ENCODE results near the gene GPSM1. TPM values are rescaled to one million over a fixed set of nuclear protein-coding genes. Genes with fewer than 3 reads are reported as not detected.

GPSM1 gene
- total RNA-seq, 2 donors from 2014 or later: 2.3 to 3.4 TPM

DNA sequence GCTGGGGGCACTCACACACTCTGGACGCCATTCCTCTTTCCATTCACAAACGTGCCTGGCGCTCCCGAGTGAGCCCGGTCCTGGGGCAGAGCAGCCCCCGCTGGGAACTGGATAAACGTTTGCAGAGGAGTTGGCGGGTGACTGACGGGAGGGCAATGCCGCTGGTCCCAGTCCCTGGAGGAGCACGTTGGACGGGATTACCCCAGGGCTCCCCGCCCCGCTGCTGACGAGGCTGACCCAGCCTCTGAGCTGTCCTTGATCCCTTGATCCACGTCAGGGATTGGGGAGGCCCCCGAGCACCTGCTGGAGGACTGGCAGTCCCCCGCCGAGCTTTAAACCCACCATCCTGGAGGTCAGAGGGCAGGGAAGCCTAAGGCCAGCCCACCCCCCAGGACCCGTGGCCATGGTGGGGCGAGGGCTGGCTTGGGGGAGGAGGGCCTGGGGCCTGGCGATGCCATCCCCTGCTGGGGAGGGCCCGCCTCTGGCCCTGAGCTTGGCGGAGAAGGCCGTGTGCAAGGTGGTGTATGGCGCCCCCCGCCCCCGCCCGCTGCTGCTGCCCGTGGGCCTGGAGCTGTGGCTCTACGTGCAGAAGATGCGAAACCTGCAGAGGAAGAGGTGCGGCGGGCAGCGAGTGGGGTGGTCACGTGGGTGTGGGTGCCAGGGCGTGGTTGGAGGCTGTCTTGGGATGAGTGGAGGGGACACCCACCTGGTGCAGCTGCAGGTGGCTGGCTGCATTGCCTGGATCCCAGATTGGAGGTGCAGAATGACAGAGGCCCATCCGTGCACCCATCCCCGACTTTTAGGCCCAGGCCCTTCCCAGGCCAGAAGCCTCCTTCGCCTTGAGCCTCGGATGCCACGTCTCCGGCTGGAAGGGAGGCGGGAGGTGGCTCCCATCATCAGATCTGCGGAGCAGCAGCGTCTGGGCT, 4.5 kb downstream of the GPSM1 start:
- Histone ChIP-seq H3K9ac (ENCODE audit: low read depth in 2 of 2, low read length in 2 of 2) (no peak overlapping the region), H3K36me3 (no peaks in the 10 kb centered on the region), H3K4me3 (no peak overlapping the region), H3K27me3 (peaks cover 5% of the 10 kb centered on the region), H3K9me3 (no peaks in the 10 kb centered on the region), H3K4me1 (no peaks in the 10 kb centered on the region), H3K27ac (no peak overlapping the region)
- DNase-seq: no peak
- intact Hi-C loops (cut with DNase I): loop anchor here (10.0 kb wide), 1 partner anchor 303 kb away; no protein-coding TSS in a partner anchor
- TF ChIP-seq, protein P1, sequence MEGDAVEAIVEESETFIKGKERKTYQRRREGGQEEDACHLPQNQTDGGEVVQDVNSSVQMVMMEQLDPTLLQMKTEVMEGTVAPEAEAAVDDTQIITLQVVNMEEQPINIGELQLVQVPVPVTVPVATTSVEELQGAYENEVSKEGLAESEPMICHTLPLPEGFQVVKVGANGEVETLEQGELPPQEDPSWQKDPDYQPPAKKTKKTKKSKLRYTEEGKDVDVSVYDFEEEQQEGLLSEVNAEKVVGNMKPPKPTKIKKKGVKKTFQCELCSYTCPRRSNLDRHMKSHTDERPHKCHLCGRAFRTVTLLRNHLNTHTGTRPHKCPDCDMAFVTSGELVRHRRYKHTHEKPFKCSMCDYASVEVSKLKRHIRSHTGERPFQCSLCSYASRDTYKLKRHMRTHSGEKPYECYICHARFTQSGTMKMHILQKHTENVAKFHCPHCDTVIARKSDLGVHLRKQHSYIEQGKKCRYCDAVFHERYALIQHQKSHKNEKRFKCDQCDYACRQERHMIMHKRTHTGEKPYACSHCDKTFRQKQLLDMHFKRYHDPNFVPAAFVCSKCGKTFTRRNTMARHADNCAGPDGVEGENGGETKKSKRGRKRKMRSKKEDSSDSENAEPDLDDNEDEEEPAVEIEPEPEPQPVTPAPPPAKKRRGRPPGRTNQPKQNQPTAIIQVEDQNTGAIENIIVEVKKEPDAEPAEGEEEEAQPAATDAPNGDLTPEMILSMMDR (IDR thresholded peaks at IDR 0.05): no peak

DNA sequence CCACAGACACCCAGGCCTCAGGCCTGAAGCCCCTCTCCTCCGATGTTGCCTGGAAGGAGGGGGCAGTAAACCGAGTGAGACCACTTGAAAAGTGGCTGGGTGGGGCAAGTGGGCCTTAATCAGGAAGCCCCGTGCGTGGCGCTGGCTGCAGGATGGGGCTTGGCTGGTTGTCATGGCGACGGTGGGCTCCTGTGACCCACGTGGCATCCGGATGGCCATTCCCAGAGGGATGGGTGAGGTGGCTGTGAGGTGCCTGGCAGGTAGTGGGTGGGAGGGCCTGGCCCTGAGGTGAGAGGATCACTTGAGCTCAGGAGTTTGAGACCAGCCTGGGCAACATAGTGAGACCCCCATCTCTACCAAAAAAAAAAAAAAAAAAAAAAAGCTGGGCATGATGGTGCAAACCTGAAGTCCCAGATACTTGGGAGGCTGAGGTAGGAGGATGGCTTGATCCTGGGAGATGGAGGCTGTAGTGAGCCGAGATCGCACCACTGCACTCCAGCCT, 5.2 kb downstream of the GPSM1 start:
- Histone ChIP-seq H3K27me3 (peaks cover 5% of the 10 kb centered on the region), H3K9ac (ENCODE audit: low read depth in 2 of 2, low read length in 2 of 2) (no peak overlapping the region), H3K4me1 (no peaks in the 10 kb centered on the region), H3K27ac (no peak overlapping the region), H3K9me3 (no peaks in the 10 kb centered on the region), H3K4me3 (no peak overlapping the region), H3K36me3 (no peaks in the 10 kb centered on the region)
- intact Hi-C loops (cut with DNase I): loop anchor here (10.0 kb wide), 1 partner anchor 302 kb away; no protein-coding TSS in a partner anchor
- TF ChIP-seq, protein P1 (IDR thresholded peaks at IDR 0.05): no peak
- no peak for DNase-seq

DNA sequence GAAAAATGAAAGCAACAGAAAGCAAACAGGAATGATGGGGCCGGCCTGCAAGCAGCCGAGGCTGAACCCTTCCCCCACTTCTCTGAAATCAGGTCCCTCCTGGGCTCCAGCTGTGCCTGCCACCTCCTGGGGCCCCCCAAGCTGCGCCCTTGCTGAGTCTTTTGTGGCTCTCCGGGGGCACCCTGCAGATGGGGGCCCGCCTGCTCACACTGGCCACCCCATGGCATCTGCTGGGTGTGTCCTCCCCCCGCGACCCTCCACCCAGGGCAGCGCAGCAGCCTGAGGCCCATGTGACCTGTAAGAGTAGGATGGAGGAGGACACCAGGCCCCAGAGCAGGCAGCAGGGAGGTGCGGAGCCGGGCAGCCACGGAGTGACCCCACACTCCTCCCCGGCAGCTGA, 5.7 kb downstream of the GPSM1 start:
- Histone ChIP-seq H3K9ac (ENCODE audit: low read depth in 2 of 2, low read length in 2 of 2) (no peak overlapping the region), H3K4me3 (no peak overlapping the region), H3K27me3 (peaks cover 1% of the 10 kb centered on the region), H3K36me3 (no peaks in the 10 kb centered on the region), H3K27ac (no peak overlapping the region), H3K4me1 (no peaks in the 10 kb centered on the region), H3K9me3 (no peaks in the 10 kb centered on the region)
- TF ChIP-seq, protein P1 (IDR thresholded peaks at IDR 0.05): no peak
- no peak for DNase-seq
- intact Hi-C loops (cut with DNase I): loop anchor here (10.0 kb wide), 1 partner anchor 302 kb away; no protein-coding TSS in a partner anchor

DNA sequence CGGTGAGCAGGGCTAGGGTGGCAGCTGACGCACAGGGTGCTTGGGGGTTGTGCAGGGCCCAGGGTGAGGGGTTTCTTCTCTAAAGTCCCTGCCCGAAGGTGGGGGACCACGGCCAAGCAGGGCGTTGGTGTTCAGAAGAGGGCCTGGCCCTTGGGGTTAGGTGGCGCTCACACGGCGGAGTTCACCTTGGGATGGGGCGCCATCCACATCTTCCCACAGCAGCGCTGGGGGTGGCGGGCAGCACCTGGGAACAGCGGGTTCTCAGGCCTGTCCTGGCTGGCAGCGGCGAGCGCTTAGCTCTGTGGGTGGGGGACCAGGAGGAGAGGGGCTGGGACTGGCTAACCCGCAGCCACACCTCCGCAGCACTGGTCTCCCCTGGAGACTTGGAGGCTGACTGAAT, 6.1 kb downstream of the GPSM1 start:
- H3K4me3 ChIP-seq: no peak overlapping the region
- H3K4me1 ChIP-seq: no peaks in the 10 kb centered on the region
- H3K36me3 ChIP-seq: no peaks in the 10 kb centered on the region
- intact Hi-C loops (cut with DNase I): loop anchor here (10.0 kb wide), 1 partner anchor 301 kb away; no protein-coding TSS in a partner anchor
- no peaks in the 10 kb centered on the region for H3K9me3 ChIP-seq
- TF ChIP-seq, protein P1 (IDR thresholded peaks at IDR 0.05): no peak
- no peak overlapping the region for H3K9ac ChIP-seq (ENCODE audit: low read depth in 2 of 2, low read length in 2 of 2)
- no peak overlapping the region for H3K27ac ChIP-seq
- no peaks in the 10 kb centered on the region for H3K27me3 ChIP-seq
- no peak for DNase-seq

DNA sequence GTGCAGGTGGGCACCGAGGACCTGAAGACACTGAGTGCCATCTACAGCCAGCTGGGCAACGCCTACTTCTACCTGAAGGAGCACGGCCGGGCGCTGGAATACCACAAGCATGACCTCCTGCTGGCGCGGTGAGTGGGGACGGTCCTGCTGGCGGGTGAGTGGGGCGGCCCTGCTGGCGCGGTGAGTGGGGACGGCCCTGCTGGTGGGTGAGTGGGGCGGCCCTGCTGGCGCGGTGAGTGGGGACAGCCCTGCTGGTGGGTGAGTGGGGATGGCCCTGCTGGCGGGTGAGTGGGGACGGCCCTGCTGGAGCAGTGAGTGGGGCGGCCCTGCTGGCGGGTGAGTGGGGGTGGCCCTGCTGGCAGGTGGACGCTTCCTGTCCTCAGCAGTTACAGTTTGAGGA, 7.2 kb downstream of the GPSM1 start:
- Histone ChIP-seq H3K4me3 (no peak overlapping the region), H3K4me1 (no peaks in the 10 kb centered on the region), H3K9ac (ENCODE audit: low read depth in 2 of 2, low read length in 2 of 2) (no peak overlapping the region), H3K27ac (no peak overlapping the region), H3K9me3 (no peaks in the 10 kb centered on the region), H3K36me3 (no peaks in the 10 kb centered on the region), H3K27me3 (no peaks in the 10 kb centered on the region)
- intact Hi-C loops (cut with DNase I): loop anchor here (10.0 kb wide), 1 partner anchor 300 kb away; no protein-coding TSS in a partner anchor
- TF ChIP-seq, protein P1 (IDR thresholded peaks at IDR 0.05): no peak
- no peak for DNase-seq
